HepG2 (cell line): ENCODE results near the gene DCDC2. TPM values are rescaled to one million over a fixed set of nuclear protein-coding genes. Genes with fewer than 3 reads are reported as not detected.

ENCODE experiments used
- ASH2L ChIP-seq: fragments of 300-600, 200-600 bp; sonication (generic); IDR thresholded peaks from 2 replicates; pipeline ENCODE4 v1.7.0; 2017; ENCODE audit warnings: low read depth, mild to moderate bottlenecking, moderate library complexity, mixed read lengths, low read length; ENCODE audit not compliant: insufficient read length
- ELF4 ChIP-seq: sonication (generic); formaldehyde crosslinking; IDR thresholded peaks from 2 replicates; pipeline ENCODE4 v1.5.0; 2020; ENCODE audit warnings: missing genetic modification reagents, mild to moderate bottlenecking, moderate library complexity, borderline replicate concordance
- KDM2A ChIP-seq: sonication (generic); formaldehyde crosslinking; IDR thresholded peaks from 2 replicates; pipeline ENCODE4 v1.4.0; 2020; ENCODE audit warnings: low read depth, missing genetic modification reagents, borderline replicate concordance
- MTF1 ChIP-seq: sonication (generic); formaldehyde crosslinking; IDR thresholded peaks from 2 replicates; pipeline ENCODE4 v1.5.0; 2020; ENCODE audit warnings: missing genetic modification reagents
- NKX3-1 ChIP-seq: sonication (generic); formaldehyde crosslinking; IDR thresholded peaks from 2 replicates; pipeline ENCODE4 v1.5.0; 2020; ENCODE audit warnings: missing genetic modification reagents
- NRL ChIP-seq: sonication (generic); formaldehyde crosslinking; IDR thresholded peaks from 2 replicates; pipeline ENCODE4 v1.5.0; 2020; ENCODE audit warnings: missing genetic modification reagents, mild to moderate bottlenecking, moderate library complexity, borderline replicate concordance
- PAX8 ChIP-seq: sonication (generic); formaldehyde crosslinking; IDR thresholded peaks from 2 replicates; pipeline ENCODE4 v1.8.0; 2022; ENCODE audit warnings: mild to moderate bottlenecking, missing genetic modification reagents, borderline replicate concordance
- PRMT3 ChIP-seq: sonication (generic); formaldehyde crosslinking; IDR thresholded peaks from 2 replicates; pipeline ENCODE4 v1.8.1; 2022; ENCODE audit warnings: low read depth, mild to moderate bottlenecking, moderate library complexity, missing genetic modification reagents, borderline replicate concordance
- RARA ChIP-seq: IDR thresholded peaks from 2 replicates; pipeline ENCODE4 v1.6.1; 2016; ENCODE audit warnings: missing genetic modification reagents, missing compliant biosample characterization
- REST ChIP-seq, 2 experiments: IDR thresholded peaks; 2 replicates each; pipeline ENCODE4 v1.6.1; 2011 to 2012; ENCODE audit warnings: low read length in 2 of 2, borderline replicate concordance in 1 of 2, low read depth in 1 of 2, mild to moderate bottlenecking in 1 of 2, moderate library complexity in 1 of 2
- RFX1 ChIP-seq: fragments of 450-650 bp; IDR thresholded peaks from 2 replicates; pipeline ENCODE4 v1.6.1; 2017
- SP2 ChIP-seq: sonication (generic); formaldehyde crosslinking; IDR thresholded peaks from 2 replicates; pipeline ENCODE4 v1.5.1; 2020; ENCODE audit warnings: mild to moderate bottlenecking, missing genetic modification reagents
- TCF7L2 ChIP-seq: IDR thresholded peaks from 2 replicates; pipeline ENCODE4 v1.6.1; 2011; ENCODE audit warnings: mild to moderate bottlenecking, low read depth, low read length, moderate library complexity
- ZNF572 ChIP-seq: sonication (generic); formaldehyde crosslinking; IDR thresholded peaks from 2 replicates; pipeline ENCODE4 v1.5.1; 2020; ENCODE audit warnings: mild to moderate bottlenecking, missing genetic modification reagents
- polyA plus RNA-seq, 8 experiments: library from polyadenylated mRNA; depleted of rRNA in 3 of 8; stranded (reverse) in 7 of 8; unstranded in 1 of 8; fragments of >200 nt; fragmentation: Illumina TruSeq in 4 of 8; extraction: Trizol in 4 of 8; gene quantifications; 2 replicates each; pipeline versions ENCODE4 v1.2.1 to v1.2.3, GENCODE V29; 2011 to 2016; ENCODE audit warnings: low read depth in 4 of 8, missing spikeins in 1 of 8, mixed read lengths in 1 of 8; ENCODE audit not compliant: insufficient read depth in 1 of 8
- total RNA-seq, 5 experiments: library from RNA; depleted of rRNA; stranded (reverse); fragments of >200 nt; fragmentation: Illumina TruSeq; extraction: Trizol; gene quantifications; 2 replicates each; pipeline ENCODE4 v1.2.3, GENCODE V29; 2016; ENCODE audit warnings: low read depth in 1 of 5
- TF ChIP-seq, protein P1 (sequence below): sonication (generic); formaldehyde crosslinking; IDR thresholded peaks from 2 replicates; pipeline ENCODE4 v1.5.0; 2020; ENCODE audit warnings: missing genetic modification reagents
- TF ChIP-seq, protein P2 (sequence below): sonication (generic); formaldehyde crosslinking; IDR thresholded peaks from 2 replicates; pipeline ENCODE4 v1.8.0; 2022; ENCODE audit warnings: mild to moderate bottlenecking, missing genetic modification reagents, borderline replicate concordance
- TF ChIP-seq, protein P3 (sequence below): sonication (generic); formaldehyde crosslinking; IDR thresholded peaks from 2 replicates; pipeline ENCODE4 v1.5.0; 2020; ENCODE audit warnings: mild to moderate bottlenecking, missing genetic modification reagents, borderline replicate concordance

Gene DCDC2
- total and polyA plus RNA-seq, 2 of the 13 experiments (the other 11 are each of a cell fraction or from before 2014, with no cell fraction given) = 9.0 to 36.2 TPM

- TF ChIP-seq, protein P1, sequence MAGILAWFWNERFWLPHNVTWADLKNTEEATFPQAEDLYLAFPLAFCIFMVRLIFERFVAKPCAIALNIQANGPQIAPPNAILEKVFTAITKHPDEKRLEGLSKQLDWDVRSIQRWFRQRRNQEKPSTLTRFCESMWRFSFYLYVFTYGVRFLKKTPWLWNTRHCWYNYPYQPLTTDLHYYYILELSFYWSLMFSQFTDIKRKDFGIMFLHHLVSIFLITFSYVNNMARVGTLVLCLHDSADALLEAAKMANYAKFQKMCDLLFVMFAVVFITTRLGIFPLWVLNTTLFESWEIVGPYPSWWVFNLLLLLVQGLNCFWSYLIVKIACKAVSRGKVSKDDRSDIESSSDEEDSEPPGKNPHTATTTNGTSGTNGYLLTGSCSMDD (CRISPR knock-in tag) = peak; percentile 87; the same call in 1 of the 2 replicates
- TF ChIP-seq, protein P2, sequence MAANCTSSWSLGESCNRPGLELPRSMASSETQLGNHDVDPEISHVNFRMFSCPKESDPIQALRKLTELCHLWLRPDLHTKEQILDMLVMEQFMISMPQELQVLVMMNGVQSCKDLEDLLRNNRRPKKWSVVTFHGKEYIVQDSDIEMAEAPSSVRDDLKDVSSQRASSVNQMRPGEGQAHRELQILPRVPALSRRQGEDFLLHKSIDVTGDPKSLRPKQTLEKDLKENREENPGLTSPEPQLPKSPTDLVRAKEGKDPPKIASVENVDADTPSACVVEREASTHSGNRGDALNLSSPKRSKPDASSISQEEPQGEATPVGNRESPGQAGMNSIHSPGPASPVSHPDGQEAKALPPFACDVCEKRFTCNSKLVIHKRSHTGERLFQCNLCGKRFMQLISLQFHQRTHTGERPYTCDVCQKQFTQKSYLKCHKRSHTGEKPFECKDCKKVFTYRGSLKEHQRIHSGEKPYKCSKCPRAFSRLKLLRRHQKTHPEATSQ (CRISPR knock-in tag) = peak; percentile 95
- TF ChIP-seq PAX8 (CRISPR knock-in tag) (peak; percentile 98), SP2 (peak; percentile 68), ZNF572 (CRISPR knock-in tag) (0 out of 2 replicates have a peak, but pooled peaks have one; percentile 69), ELF4 (CRISPR knock-in tag) (no peak), REST (IDR thresholded peaks at IDR 0.05; ENCODE audit: borderline replicate concordance in 1 of 2, low read depth in 1 of 2, low read length in 2 of 2) (peak in 1 of 2 experiments; percentile 54; a peak in 1 of 4 replicates), MTF1 (CRISPR knock-in tag) (no peak), RARA (CRISPR knock-in tag) (peak; percentile 59; the same call in 1 of the 2 replicates), NRL (CRISPR knock-in tag) (peak; percentile 96), KDM2A (CRISPR knock-in tag) (peak; percentile 97), ASH2L (peak; percentile 95), RFX1 (0 out of 2 replicates have a peak, but pooled peaks have one; percentile 35), PRMT3 (CRISPR knock-in tag) (no peak), NKX3-1 (CRISPR knock-in tag) (no peak; the same call in none of the 2 replicates), TCF7L2 (no peak)
- TF ChIP-seq, protein P3, sequence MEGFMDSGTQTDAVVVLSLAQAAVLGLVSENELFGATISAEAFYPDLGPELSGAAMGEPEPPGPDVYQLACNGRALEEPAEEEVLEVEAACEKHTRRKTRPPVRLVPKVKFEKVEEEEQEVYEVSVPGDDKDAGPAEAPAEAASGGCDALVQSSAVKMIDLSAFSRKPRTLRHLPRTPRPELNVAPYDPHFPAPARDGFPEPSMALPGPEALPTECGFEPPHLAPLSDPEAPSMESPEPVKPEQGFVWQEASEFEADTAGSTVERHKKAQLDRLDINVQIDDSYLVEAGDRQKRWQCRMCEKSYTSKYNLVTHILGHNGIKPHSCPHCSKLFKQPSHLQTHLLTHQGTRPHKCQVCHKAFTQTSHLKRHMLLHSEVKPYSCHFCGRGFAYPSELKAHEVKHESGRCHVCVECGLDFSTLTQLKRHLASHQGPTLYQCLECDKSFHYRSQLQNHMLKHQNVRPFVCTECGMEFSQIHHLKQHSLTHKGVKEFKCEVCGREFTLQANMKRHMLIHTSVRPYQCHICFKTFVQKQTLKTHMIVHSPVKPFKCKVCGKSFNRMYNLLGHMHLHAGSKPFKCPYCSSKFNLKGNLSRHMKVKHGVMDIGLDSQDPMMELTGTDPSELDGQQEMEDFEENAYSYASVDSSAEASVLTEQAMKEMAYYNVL (CRISPR knock-in tag) = peak; percentile 85
These were observed 45.0 kb upstream of the DCDC2 start, which contains the start of gene MRS2 (continued) for GRCh38 chr6:24402697-24403500.
